Sigmoid colon (tissue), 7 donors: Measurements from ENCODE around the gene ALKBH2. TPM values are rescaled to one million over a fixed set of nuclear protein-coding genes. Genes with fewer than 3 reads are reported as not detected.

Experiments used
- DNase-seq: peaks from one replicate; pipeline ENCODE4 v3.0.0-alpha.2; 2019
- H3K27ac ChIP-seq, 4 donors: fragments of 200-600 bp; sonication (generic); one replicate each; pipeline ENCODE4 v1.5.1; 2016 to 2019; ENCODE audit warnings: mild to moderate bottlenecking in 1 of 4
- H3K27me3 ChIP-seq, 3 donors: fragments of 200-600 bp; sonication (generic); one replicate each; pipeline ENCODE4 v1.5.1; 2019; ENCODE audit warnings: mild to moderate bottlenecking in 1 of 3
- H3K36me3 ChIP-seq, 4 donors: fragments of 200-600 bp; sonication (generic); one replicate each; pipeline ENCODE4 v1.5.1; 2016 to 2019
- H3K4me1 ChIP-seq, 4 donors: fragments of 200-600 bp; sonication (generic); one replicate each; pipeline ENCODE4 v1.5.1; 2017 to 2019
- H3K4me3 ChIP-seq, 4 donors: fragments of 200-600 bp; sonication (generic); one replicate each; pipeline ENCODE4 v1.5.1; 2017 to 2019; ENCODE audit warnings: mild to moderate bottlenecking in 2 of 4, moderate library complexity in 1 of 4
- H3K9me3 ChIP-seq, 4 donors: fragments of 200-600 bp in 3 of 4; sonication (generic) in 3 of 4; one replicate each; pipeline versions ENCODE4 v1.5.1 to v1.6.1; 2013 to 2019
- CTCF ChIP-seq, 4 experiments: fragments of 450-650 bp in 3 of 4; fragments of 200-600 bp in 1 of 4; IDR thresholded peaks; one replicate each; pipeline ENCODE4 v1.5.1; 2016 to 2019; ENCODE audit warnings: antibody characterized with exemption in 4 of 4, mild to moderate bottlenecking in 3 of 4, moderate library complexity in 2 of 4
- EP300 ChIP-seq, 4 donors: sonication (generic); formaldehyde crosslinking; IDR thresholded peaks; one replicate each; pipeline ENCODE4 v1.6.1; 2017; ENCODE audit warnings: antibody characterized with exemption in 4 of 4
- POLR2A ChIP-seq, 2 donors: fragments of 450-650 bp; IDR thresholded peaks; one replicate each; pipeline ENCODE4 v1.6.1; 2016; ENCODE audit warnings: antibody characterized with exemption in 2 of 2, mild to moderate bottlenecking in 2 of 2, moderate library complexity in 2 of 2
- POLR2AphosphoS5 ChIP-seq, 4 donors: sonication (generic); formaldehyde crosslinking; IDR thresholded peaks; one replicate each; pipeline ENCODE4 v1.6.1; 2017; ENCODE audit warnings: antibody characterized with exemption in 4 of 4
- WGBS, 2 donors: extraction: QIAGEN DNeasy Blood & Tissue Kit; methylation state at CpG; one replicate each; pipeline ENCODE4 v1.1.7; 2013; 5-methylcytosine and 5-hydroxymethylcytosine counted together
- intact Hi-C: fragments of 100-400 bp; cut with DNase I; formaldehyde crosslinking; loops from one replicate; pipeline ENCODE4 v1.15.1; 2023
- polyA plus RNA-seq, 3 donors: library from polyadenylated mRNA; stranded (reverse); fragments of 200-250 nt; gene quantifications; one replicate each; pipeline ENCODE4 v1.2.3, GENCODE V29; 2013
- total RNA-seq, 4 donors: library from RNA; depleted of rRNA; stranded (reverse); fragments of >200 nt; gene quantifications; one replicate each; pipeline ENCODE4 v1.1.0, GENCODE V29; 2016
- donor health status: healthy with polysubstance abuse.
- donor health status: Bipolar disorder and iron deficiency.
- donor health status: healthy.

The ALKBH2 gene
- total and polyA plus RNA-seq, 7 donors, result 5.3 to 29.3 (median 15.5) TPM

GRCh38 chr12:109088818-109089217, 4.5 kb downstream of the ALKBH2 start:
- Histone ChIP-seq H3K27me3 (no peaks in the 10 kb centered on the region), H3K27ac (no peak overlapping the region), H3K9me3 (no peaks in the 10 kb centered on the region), H3K36me3 (peaks cover 4 to 76% (median 42%) of the 10 kb centered on the region in 4 donors), H3K4me3 (no peak overlapping the region), H3K4me1 (peaks cover 0 to 23% (median 19%) of the 10 kb centered on the region in 4 donors)
- intact Hi-C loops, result no loop called here
- 63 to 80% methylated on average over 6 of the region's 6 CpGs for WGBS, 2 donors
- TF ChIP-seq POLR2A (IDR thresholded peaks at IDR 0.05) (no peak), EP300 (IDR thresholded peaks at IDR 0.05) (no peak), CTCF (IDR thresholded peaks at IDR 0.05) (no peak), POLR2AphosphoS5 (IDR thresholded peaks at IDR 0.05) (no peak)
- no peak for DNase-seq

- H3K27me3 ChIP-seq, result no peaks in the 10 kb centered on the region
- TF ChIP-seq CTCF (IDR thresholded peaks at IDR 0.05) (no peak), POLR2A (IDR thresholded peaks at IDR 0.05) (no peak), POLR2AphosphoS5 (IDR thresholded peaks at IDR 0.05) (no peak), EP300 (IDR thresholded peaks at IDR 0.05) (no peak)
- intact Hi-C loops, result no loop called here
- DNase-seq, result no peak
- no peaks in the 10 kb centered on the region for H3K9me3 ChIP-seq
- H3K4me1 ChIP-seq, result peaks cover 0 to 11% (median 8%) of the 10 kb centered on the region in 4 donors
- WGBS, 2 donors, result 19 to 66% methylated on average over 5 of the region's 5 CpGs
- no peak overlapping the region for H3K27ac ChIP-seq
- H3K36me3 ChIP-seq, result peaks cover 12 to 92% (median 57%) of the 10 kb centered on the region in 4 donors
- no peak overlapping the region for H3K4me3 ChIP-seq
Observed at GRCh38 chr12:109087250-109087649, 6.0 kb downstream of the ALKBH2 start.

- WGBS, 2 donors, result 96 to 97% methylated on average over 11 of the region's 11 CpGs
- Histone ChIP-seq H3K36me3 (peaks cover 14 to 99% (median 63%) of the 10 kb centered on the region in 4 donors), H3K4me1 (no peaks in the 10 kb centered on the region), H3K27ac (no peak overlapping the region), H3K9me3 (no peaks in the 10 kb centered on the region), H3K4me3 (no peak overlapping the region), H3K27me3 (no peaks in the 10 kb centered on the region)
- intact Hi-C loops, result no loop called here
- TF ChIP-seq POLR2AphosphoS5 (IDR thresholded peaks at IDR 0.05), result no peak
- no peak for TF ChIP-seq POLR2A (IDR thresholded peaks at IDR 0.05)
- TF ChIP-seq EP300 (IDR thresholded peaks at IDR 0.05), result no peak
- TF ChIP-seq CTCF (IDR thresholded peaks at IDR 0.05), result no peak
- DNase-seq, result no peak
Observed at GRCh38 chr12:109085590-109085989, 7.7 kb downstream of the ALKBH2 start.

GRCh38 chr12:109084425-109084824, 8.8 kb downstream of the ALKBH2 start:
- Histone ChIP-seq H3K27me3 (no peaks in the 10 kb centered on the region), H3K36me3 (peaks cover 14 to 98% (median 63%) of the 10 kb centered on the region in 4 donors), H3K4me1 (no peaks in the 10 kb centered on the region), H3K9me3 (no peaks in the 10 kb centered on the region), H3K27ac (no peak overlapping the region), H3K4me3 (no peak overlapping the region)
- TF ChIP-seq POLR2AphosphoS5 (IDR thresholded peaks at IDR 0.05) (no peak), POLR2A (IDR thresholded peaks at IDR 0.05) (no peak), CTCF (IDR thresholded peaks at IDR 0.05) (no peak), EP300 (IDR thresholded peaks at IDR 0.05) (no peak)
- intact Hi-C loops, result no loop called here
- WGBS, 2 donors, result 36 to 77% methylated on average over 2 of the region's 2 CpGs
- DNase-seq, result no peak

- no peak for DNase-seq
- TF ChIP-seq EP300 (IDR thresholded peaks at IDR 0.05) (no peak), CTCF (IDR thresholded peaks at IDR 0.05) (no peak), POLR2A (IDR thresholded peaks at IDR 0.05) (no peak), POLR2AphosphoS5 (IDR thresholded peaks at IDR 0.05) (no peak)
- Histone ChIP-seq H3K9me3 (no peaks in the 10 kb centered on the region), H3K4me3 (no peak overlapping the region), H3K27ac (no peak overlapping the region), H3K27me3 (no peaks in the 10 kb centered on the region), H3K4me1 (no peaks in the 10 kb centered on the region), H3K36me3 (peaks cover 14 to 92% (median 50%) of the 10 kb centered on the region in 4 donors)
- WGBS, 2 donors, result 92 to 97% methylated on average over 14 of the region's 14 CpGs
- intact Hi-C loops, result no loop called here
Observed at GRCh38 chr12:109082751-109083150, 10.5 kb downstream of the ALKBH2 start.
